Osteocyte (in vitro differentiated cells): Measurements from ENCODE around the gene YTHDF2. TPM values are rescaled to one million over a fixed set of nuclear protein-coding genes. Genes with fewer than 3 reads are reported as not detected.
"Not testable (repeated sequence)": the region's sequence is repeated elsewhere in the genome, so short reads cannot be mapped to it uniquely, and the experiment has no call there.

Experiments used
- DNase-seq: peaks from one replicate; pipeline ENCODE4 v3.0.0; 2021; ENCODE audit warnings: mixed read lengths; ENCODE audit not compliant: unreplicated experiment; ENCODE audit errors: extremely low spot score
- H3K27ac Mint-ChIP-seq: one replicate; pipeline ENCODE4 v1.8.0; 2021; ENCODE audit warnings: mild to moderate bottlenecking, mixed read lengths; ENCODE audit not compliant: unreplicated experiment
- H3K27me3 Mint-ChIP-seq: one replicate; pipeline ENCODE4 v1.8.0; 2021; ENCODE audit warnings: mixed read lengths; ENCODE audit not compliant: unreplicated experiment
- H3K36me3 Mint-ChIP-seq: one replicate; pipeline ENCODE4 v1.8.0; 2021; ENCODE audit warnings: mixed read lengths; ENCODE audit not compliant: unreplicated experiment
- H3K4me1 Mint-ChIP-seq: one replicate; pipeline ENCODE4 v1.8.0; 2021; ENCODE audit warnings: mixed read lengths; ENCODE audit not compliant: unreplicated experiment
- H3K4me3 Mint-ChIP-seq: one replicate; pipeline ENCODE4 v1.8.0; 2021; ENCODE audit warnings: mild to moderate bottlenecking, moderate library complexity, mixed read lengths; ENCODE audit not compliant: unreplicated experiment
- H3K9me3 Mint-ChIP-seq: one replicate; pipeline ENCODE4 v1.8.0; 2021; ENCODE audit warnings: mixed read lengths; ENCODE audit not compliant: unreplicated experiment
- total RNA-seq: library from RNA; stranded (reverse); gene quantifications from 2 replicates; pipeline ENCODE4 v1.2.1, GENCODE V29; 2021
- TF ChIP-seq, protein P1 (sequence below): fragments of 200-600 bp; sonication (generic); IDR thresholded peaks from 2 replicates; pipeline ENCODE4 v1.5.0; 2021; ENCODE audit warnings: antibody characterized with exemption, mild to moderate bottlenecking, moderate library complexity

Gene YTHDF2
- total RNA-seq, 1 donor from 2014 or later, result 82.6 TPM

DNA sequence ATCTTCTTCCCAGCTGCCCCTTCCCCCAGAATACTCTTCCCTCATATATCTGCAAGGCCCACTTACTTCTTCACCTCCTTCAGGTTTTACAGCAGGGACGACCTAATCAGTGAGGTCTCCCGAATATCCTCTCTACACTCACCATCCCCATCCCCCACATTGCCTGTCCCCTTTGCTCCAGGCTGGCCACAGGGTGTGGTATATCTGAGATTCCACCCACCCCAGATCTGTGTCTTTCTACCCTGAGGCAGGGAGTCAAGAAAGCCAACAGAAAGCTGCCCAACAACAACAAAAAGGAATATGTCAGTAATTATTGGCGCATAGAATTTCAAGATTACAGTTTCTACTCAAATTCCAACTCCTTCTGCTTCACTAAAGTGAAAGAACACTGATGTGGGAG, 45.3 kb downstream of the YTHDF2 start:
- Mint-ChIP-seq H3K4me1 (peaks cover 14% of the 10 kb centered on the region), H3K4me3 (no peak overlapping the region), H3K36me3 (no peaks in the 10 kb centered on the region), H3K27me3 (no peaks in the 10 kb centered on the region), H3K9me3 (no peaks in the 10 kb centered on the region), H3K27ac (peak overlapping the region; percentile 66)
- no peak for DNase-seq
- TF ChIP-seq, protein P1, sequence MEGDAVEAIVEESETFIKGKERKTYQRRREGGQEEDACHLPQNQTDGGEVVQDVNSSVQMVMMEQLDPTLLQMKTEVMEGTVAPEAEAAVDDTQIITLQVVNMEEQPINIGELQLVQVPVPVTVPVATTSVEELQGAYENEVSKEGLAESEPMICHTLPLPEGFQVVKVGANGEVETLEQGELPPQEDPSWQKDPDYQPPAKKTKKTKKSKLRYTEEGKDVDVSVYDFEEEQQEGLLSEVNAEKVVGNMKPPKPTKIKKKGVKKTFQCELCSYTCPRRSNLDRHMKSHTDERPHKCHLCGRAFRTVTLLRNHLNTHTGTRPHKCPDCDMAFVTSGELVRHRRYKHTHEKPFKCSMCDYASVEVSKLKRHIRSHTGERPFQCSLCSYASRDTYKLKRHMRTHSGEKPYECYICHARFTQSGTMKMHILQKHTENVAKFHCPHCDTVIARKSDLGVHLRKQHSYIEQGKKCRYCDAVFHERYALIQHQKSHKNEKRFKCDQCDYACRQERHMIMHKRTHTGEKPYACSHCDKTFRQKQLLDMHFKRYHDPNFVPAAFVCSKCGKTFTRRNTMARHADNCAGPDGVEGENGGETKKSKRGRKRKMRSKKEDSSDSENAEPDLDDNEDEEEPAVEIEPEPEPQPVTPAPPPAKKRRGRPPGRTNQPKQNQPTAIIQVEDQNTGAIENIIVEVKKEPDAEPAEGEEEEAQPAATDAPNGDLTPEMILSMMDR, result no peak

DNA sequence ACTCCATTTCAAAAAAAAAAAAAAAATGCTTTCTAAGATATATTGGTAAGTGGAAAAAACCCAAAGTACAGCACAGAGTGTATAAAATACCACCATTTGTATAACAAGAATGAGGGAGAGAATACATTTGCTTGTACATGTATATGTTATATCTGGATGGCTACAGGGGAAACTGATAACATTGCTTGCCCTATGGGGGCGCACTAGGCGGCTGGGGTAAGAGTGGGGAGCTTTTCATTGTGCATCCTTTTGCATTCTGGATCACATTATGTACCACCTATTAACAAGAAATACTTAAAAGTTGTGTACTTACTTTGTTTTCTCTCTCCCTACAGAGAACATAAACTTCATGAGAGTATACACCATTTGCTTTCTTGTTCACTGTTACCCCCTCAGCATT, 46.6 kb downstream of the YTHDF2 start:
- DNase-seq, result no peak
- TF ChIP-seq, protein P1, result no peak
- Mint-ChIP-seq H3K4me1 (peaks cover 14% of the 10 kb centered on the region), H3K27me3 (no peaks in the 10 kb centered on the region), H3K36me3 (no peaks in the 10 kb centered on the region), H3K9me3 (no peaks in the 10 kb centered on the region), H3K27ac (no peak overlapping the region), H3K4me3 (no peak overlapping the region)

DNA sequence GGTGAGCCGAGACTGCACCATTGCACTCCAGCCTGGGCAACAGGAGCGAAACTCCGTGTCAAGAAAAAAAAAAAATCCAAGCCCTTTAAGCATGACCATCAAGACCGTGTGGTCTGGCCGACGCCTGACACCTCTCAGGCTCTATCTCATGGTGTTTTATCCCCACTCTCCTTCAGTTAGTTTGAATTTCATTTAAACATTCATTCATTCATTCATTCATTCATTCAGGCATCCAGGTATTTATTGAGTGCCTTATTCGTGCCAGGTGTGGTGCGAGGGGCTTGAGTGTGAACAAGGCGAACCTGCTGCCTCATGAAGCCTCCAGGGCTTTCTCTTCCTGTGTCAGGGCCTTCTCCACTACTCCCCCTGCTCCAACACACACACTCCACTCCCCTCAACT, 52.7 kb downstream of the YTHDF2 start:
- Mint-ChIP-seq H3K9me3 (no peaks in the 10 kb centered on the region), H3K4me3 (no peak overlapping the region), H3K27ac (no peak overlapping the region), H3K4me1 (peaks cover 4% of the 10 kb centered on the region), H3K36me3 (no peaks in the 10 kb centered on the region), H3K27me3 (peaks cover 2% of the 10 kb centered on the region)
- TF ChIP-seq, protein P1, result no peak
- no peak for DNase-seq

DNA sequence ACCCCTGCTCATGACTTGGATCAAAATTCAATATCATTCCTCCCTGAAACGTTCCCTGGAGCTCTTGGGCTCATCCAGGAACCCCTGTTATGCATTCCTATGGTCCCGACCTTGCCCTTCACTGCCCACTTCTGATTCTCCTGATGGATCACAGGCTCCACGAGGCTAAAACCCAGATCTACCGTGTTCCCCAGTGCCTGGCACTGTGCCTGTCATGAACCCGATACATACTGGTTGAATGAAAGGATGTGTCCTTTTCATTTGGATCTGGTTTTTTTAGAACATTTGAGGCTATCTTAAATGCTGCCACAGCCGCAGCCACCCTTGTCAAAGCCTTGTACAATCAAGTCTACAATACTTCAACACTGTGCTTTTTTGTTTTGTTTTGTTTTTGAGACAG, 53.1 kb downstream of the YTHDF2 start:
- Mint-ChIP-seq H3K27me3 (peaks cover 2% of the 10 kb centered on the region), H3K4me3 (no peak overlapping the region), H3K27ac (no peak overlapping the region), H3K36me3 (no peaks in the 10 kb centered on the region), H3K4me1 (peaks cover 4% of the 10 kb centered on the region), H3K9me3 (no peaks in the 10 kb centered on the region)
- DNase-seq, result no peak
- TF ChIP-seq, protein P1, result no peak

DNA sequence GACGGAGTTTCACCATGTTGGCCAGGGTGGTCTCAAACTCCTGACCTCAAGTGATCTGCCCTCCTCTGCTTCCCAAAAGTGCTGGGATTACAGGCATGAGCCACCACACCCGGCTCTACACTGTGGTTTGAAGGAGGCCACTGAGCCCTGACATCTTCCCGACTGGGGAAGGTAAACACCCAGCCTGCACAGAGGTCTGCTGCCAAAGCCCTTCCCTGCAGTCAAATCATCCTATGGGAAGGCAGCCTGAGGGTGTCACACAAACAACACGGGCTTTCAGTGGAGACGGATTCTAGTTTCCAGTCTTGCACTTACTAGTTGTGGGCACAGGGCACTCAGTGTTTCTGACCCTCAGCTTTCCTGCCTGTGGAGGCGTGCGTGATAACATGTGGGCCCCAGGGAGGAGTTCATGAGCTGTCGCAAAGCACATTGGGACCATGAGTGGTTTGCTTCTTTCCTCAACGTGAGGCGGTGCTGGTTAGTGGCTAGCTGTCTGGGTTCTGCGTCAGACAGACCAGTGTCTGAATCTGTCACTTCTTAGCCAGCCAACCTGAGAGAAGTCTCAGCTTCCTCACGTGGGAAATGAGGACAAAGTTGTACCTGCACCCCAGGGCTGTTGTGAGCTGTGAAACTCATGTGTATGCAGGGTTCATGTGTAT, 53.8 kb downstream of the YTHDF2 start:
- H3K36me3 Mint-ChIP-seq, result no peaks in the 10 kb centered on the region
- H3K27ac Mint-ChIP-seq, result no peak overlapping the region
- no peak overlapping the region for H3K4me3 Mint-ChIP-seq
- DNase-seq, result no peak
- no peaks in the 10 kb centered on the region for H3K4me1 Mint-ChIP-seq
- TF ChIP-seq, protein P1, result no peak
- peaks cover 2% of the 10 kb centered on the region for H3K27me3 Mint-ChIP-seq
- no peaks in the 10 kb centered on the region for H3K9me3 Mint-ChIP-seq

DNA sequence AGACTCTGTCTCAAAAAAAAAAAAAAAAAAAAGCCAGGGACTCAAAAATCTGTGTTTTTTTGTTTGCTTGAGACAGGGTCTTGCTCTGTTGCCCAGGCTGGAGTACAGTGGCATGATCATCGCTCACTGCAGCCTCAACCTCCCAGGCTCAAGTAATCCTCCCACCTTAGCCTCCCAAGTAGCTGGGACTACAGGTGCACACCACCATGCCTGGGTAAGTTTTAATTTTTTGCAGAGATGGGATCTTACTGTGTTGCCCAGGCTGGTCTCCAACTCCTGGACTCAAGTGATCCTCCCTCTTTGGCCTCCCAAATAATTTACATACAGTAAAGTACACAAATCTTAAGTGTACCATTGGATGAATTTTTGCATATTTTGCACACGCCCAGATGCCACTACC, 55.2 kb downstream of the YTHDF2 start:
- DNase-seq, H3K36me3 Mint-ChIP-seq, H3K9me3 Mint-ChIP-seq, H3K4me3 Mint-ChIP-seq, H3K27me3 Mint-ChIP-seq, H3K4me1 Mint-ChIP-seq, H3K27ac Mint-ChIP-seq: not testable (repeated sequence)
